K562 (cell line): Measurements from ENCODE around the gene KRT4. TPM values are rescaled to one million over a fixed set of nuclear protein-coding genes. Genes with fewer than 3 reads are reported as not detected.

ENCODE experiments used
- ATAC-seq: fragments of 200-7000 bp; cut with Tn5 transposase; 3 replicates; pipeline ENCODE4 v1.9.1; 2020; ENCODE audit warnings: moderate library complexity
- BruUV-seq: library from RNA; stranded (reverse); fragments of 400-500 nt; replicated peaks from 2 replicates; lab custom pipeline; 2021; lab: Mats Ljungman, UMichigan
- CTCF ChIA-PET: fragments of 300-600 bp; formaldehyde crosslinking; extraction: SDS; loops from one replicate; lab custom pipeline; 2021; ENCODE audit warnings: low intra/inter-chr PET ratio; lab: Yijun Ruan, JAX
- POLR2A ChIA-PET: fragments of 300-600, 350-650 bp; sonication (Branson Sonifier 250); formaldehyde crosslinking; extraction: SDS; loops from one replicate; lab custom pipeline; 2021; ENCODE audit warnings: antibody characterized with exemption, inconsistent platforms; lab: Yijun Ruan, JAX
- DNase-seq, 4 experiments: peaks; one replicate each; pipeline versions ENCODE4 v3.0.0 to v3.0.0-alpha.2; 2011 to 2018; ENCODE audit warnings: low spot score in 3 of 4, mixed read lengths in 3 of 4; ENCODE audit errors: extremely low read depth in 1 of 4
- FAIRE-seq: peaks from 2 replicates; lab custom pipeline; 2011; peaks lifted over from hg19 to GRCh38; lab: Jason Lieb, UNC
- H2AFZ ChIP-seq: 2 replicates; pipeline ENCODE4 v1.6.0; 2011; ENCODE audit warnings: low read depth, low read length, control low read depth, inconsistent platforms
- H3K27ac ChIP-seq: fragments of 200-600 bp; 3 replicates; pipeline ENCODE4 v1.8.0; 2011; ENCODE audit warnings: low read depth, mild to moderate bottlenecking, control low read depth, inconsistent platforms, low read length, moderate library complexity, mixed read lengths; ENCODE audit errors: extremely low read depth
- H3K27me3 ChIP-seq, 2 experiments: fragments of 300-600 bp in 1 of 2; 2 replicates in 1 of 2; 3 replicates in 1 of 2; pipeline versions ENCODE4 v1.6.0 to v1.8.0; 2011; ENCODE audit warnings: inconsistent platforms in 2 of 2, low read length in 2 of 2, mild to moderate bottlenecking in 1 of 2, mixed read lengths in 1 of 2, moderate library complexity in 1 of 2; ENCODE audit not compliant: control insufficient read depth in 2 of 2, insufficient read depth in 2 of 2
- H3K36me3 ChIP-seq: fragments of 300-600 bp; 3 replicates; pipeline ENCODE4 v1.8.0; 2011; ENCODE audit warnings: mild to moderate bottlenecking, low read length, inconsistent platforms; ENCODE audit not compliant: control insufficient read depth, insufficient read depth
- H3K4me1 ChIP-seq, 2 experiments: fragments of 200-600 bp in 1 of 2; replicated peaks in 1 of 2; 2 replicates in 1 of 2; 3 replicates in 1 of 2; pipeline versions ENCODE4 v1.5.1 to v1.8.0; 2011; ENCODE audit warnings: inconsistent platforms in 2 of 2, low read length in 2 of 2, mild to moderate bottlenecking in 1 of 2, mixed read lengths in 1 of 2, moderate library complexity in 1 of 2; ENCODE audit not compliant: control insufficient read depth in 2 of 2, insufficient read depth in 2 of 2
- H3K4me2 ChIP-seq: 2 replicates; pipeline ENCODE4 v1.6.1; 2011; ENCODE audit warnings: low read length, control low read depth, inconsistent platforms, mixed read lengths; ENCODE audit not compliant: insufficient read depth
- H3K4me3 ChIP-seq: fragments of 200-600 bp; sonication (generic), shearing (Covaris generic); 2 replicates; pipeline ENCODE4 v1.5.1; 2016; ENCODE audit warnings: control low read depth, inconsistent platforms
- H3K79me2 ChIP-seq: fragments of 200-600 bp; 3 replicates; pipeline ENCODE4 v1.8.0; 2011; ENCODE audit warnings: low read length, inconsistent platforms; ENCODE audit not compliant: control insufficient read depth, insufficient read depth
- H3K9ac ChIP-seq, 2 experiments: 2 replicates each; pipeline versions ENCODE4 v1.6.0 to v1.6.1; 2011; ENCODE audit warnings: low read depth in 2 of 2, low read length in 2 of 2, control low read depth in 1 of 2, inconsistent platforms in 1 of 2, mild to moderate bottlenecking in 1 of 2, mixed read lengths in 1 of 2; ENCODE audit not compliant: insufficient read depth in 1 of 2
- H3K9me1 ChIP-seq: one replicate; pipeline ENCODE4 v1.6.0; 2011; ENCODE audit warnings: inconsistent platforms, mild to moderate bottlenecking, low read length, moderate library complexity; ENCODE audit not compliant: control insufficient read depth, insufficient read depth
- H3K9me3 ChIP-seq: replicated peaks from 2 replicates; pipeline ENCODE4 v1.5.1; 2011; ENCODE audit warnings: low read depth, low read length, inconsistent platforms; ENCODE audit not compliant: control insufficient read depth, insufficient read depth
- H4K20me1 ChIP-seq: replicated peaks from 2 replicates; pipeline ENCODE4 v1.6.1; 2011; ENCODE audit warnings: low read length, inconsistent platforms, mixed read lengths; ENCODE audit not compliant: control insufficient read depth, insufficient read depth
- ARID3B ChIP-seq: fragments of 250-450 bp; sonication (Bioruptor Pico); IDR thresholded peaks from 2 replicates; pipeline ENCODE4 v1.4.0; 2020; ENCODE audit warnings: borderline replicate concordance
- ATF7 ChIP-seq: fragments of 450-650 bp; IDR thresholded peaks from 2 replicates; pipeline ENCODE4 v1.7.1; 2014; ENCODE audit warnings: mild to moderate bottlenecking, moderate library complexity
- CTBP1 ChIP-seq: fragments of 450-650 bp; IDR thresholded peaks from 2 replicates; pipeline ENCODE4 v1.6.1; 2016; ENCODE audit warnings: borderline replicate concordance
- DEAF1 ChIP-seq: fragments of 450-650 bp; formaldehyde crosslinking; IDR thresholded peaks from 2 replicates; pipeline ENCODE4 v1.4.0; 2020; ENCODE audit warnings: mild to moderate bottlenecking, moderate library complexity
- GTF2E2 ChIP-seq: fragments of 200-800 bp; sonication (Bioruptor generic); IDR thresholded peaks from 2 replicates; pipeline ENCODE4 v1.6.1; 2016; ENCODE audit warnings: missing genetic modification characterization, missing compliant biosample characterization
- KLF16 ChIP-seq: IDR thresholded peaks from 2 replicates; pipeline ENCODE4 v1.6.1; 2016; ENCODE audit warnings: antibody characterized with exemption
- MIER1 ChIP-seq: fragments of 450-650 bp; IDR thresholded peaks from 2 replicates; pipeline ENCODE4 v1.6.1; 2016; ENCODE audit warnings: antibody characterized with exemption, mild to moderate bottlenecking, low read depth
- MNT ChIP-seq, 2 experiments: fragments of 450-650 bp; conservative IDR thresholded peaks; 2 replicates each; pipeline ENCODE4 v1.6.1; 2017; ENCODE audit warnings: mild to moderate bottlenecking in 2 of 2, moderate library complexity in 2 of 2
- PHTF2 ChIP-seq: fragments of 250-450 bp; sonication (Bioruptor Pico); IDR thresholded peaks from 2 replicates; pipeline ENCODE4 v1.5.0; 2021; ENCODE audit warnings: mild to moderate bottlenecking
- USF1 ChIP-seq: sonication (generic); formaldehyde crosslinking; IDR thresholded peaks from 2 replicates; pipeline ENCODE4 v1.9.0; 2022; ENCODE audit warnings: mild to moderate bottlenecking, missing genetic modification reagents
- ZNF140 ChIP-seq: fragments of 250-450 bp; sonication (Bioruptor Pico); IDR thresholded peaks from 2 replicates; pipeline ENCODE4 v1.8.0; 2021; ENCODE audit warnings: moderate library complexity, mild to moderate bottlenecking, inconsistent platforms
- ZNF232 ChIP-seq: sonication (generic); formaldehyde crosslinking; IDR thresholded peaks from 2 replicates; pipeline ENCODE4 v1.8.0; 2022; ENCODE audit warnings: mild to moderate bottlenecking, missing genetic modification reagents
- ZNF589 ChIP-seq: fragments of 200-800 bp; sonication (Bioruptor generic); IDR thresholded peaks from 2 replicates; pipeline ENCODE4 v1.6.1; 2016; ENCODE audit warnings: low read depth, missing genetic modification characterization, missing compliant biosample characterization
- WGBS: fragments of 100-300 bp; shearing (Covaris generic); methylation state at CpG from one replicate; pipeline ENCODE4 v1.1.6; 2016; ENCODE audit warnings: low coverage, mixed read lengths; ENCODE audit not compliant: insufficient coverage; ENCODE audit errors: missing lambda C conversion rate; 5-methylcytosine and 5-hydroxymethylcytosine counted together
- in situ Hi-C: fragments of 300-500 bp; cut with MboI; formaldehyde crosslinking; loops from 4 replicates; pipeline ENCODE4 v1.15.0; 2018; ENCODE audit warnings: inconsistent platforms, mixed read lengths
- intact Hi-C: fragments of 100-400 bp; cut with micrococcal nuclease; formaldehyde crosslinking; loops from 2 replicates; pipeline ENCODE4 v1.14.2; 2022
- polyA plus RNA-seq, 8 experiments: library from polyadenylated mRNA; depleted of rRNA in 4 of 8; stranded (reverse) in 5 of 8; unstranded in 3 of 8; fragments of >200 nt; fragmentation: Nextera tagmentation in 2 of 8; fragmentation: Illumina TruSeq in 1 of 8; extraction: Ambion mirVana in 2 of 8; extraction: Trizol in 1 of 8; gene quantifications; 2 replicates each; pipeline versions ENCODE4 v1.2.1 to v1.2.3, GENCODE V29; 2011 to 2014; ENCODE audit warnings: inconsistent platforms in 1 of 8, missing spikeins in 1 of 8
- total RNA-seq, 7 experiments: library from RNA; depleted of rRNA in 6 of 7; stranded (reverse); fragments of >200 nt in 6 of 7; fragmentation: Illumina TruSeq in 2 of 7; extraction: Trizol in 2 of 7; gene quantifications; 2 replicates each; pipeline versions ENCODE4 v1.2.1 to v1.2.3, GENCODE V29; 2011 to 2021; ENCODE audit warnings: low replicate concordance in 1 of 7

The KRT4 gene
- total and polyA plus RNA-seq, 9 of the 15 experiments (the other 6 are each of a cell fraction or from before 2014, with no cell fraction given): not detected

- 11% methylated on average over 13 of the region's 16 CpGs for WGBS
- Histone ChIP-seq H4K20me1 (no peaks in the 10 kb centered on the region; the same call in 1 of the 2 replicates), H3K4me3 (no peak overlapping the region), H3K4me2 (no peak overlapping the region), H3K27ac (no peak overlapping the region), H3K9me1 (no peaks in the 10 kb centered on the region), H3K9me3 (no peaks in the 10 kb centered on the region), H3K79me2 (no peaks in the 10 kb centered on the region), H3K27me3 (peaks cover 25 to 84% of the 10 kb centered on the region in 2 experiments; a peak in 4 of 5 replicates), H2AFZ (no peak overlapping the region), H3K9ac (no peak overlapping the region; a peak in 1 of 4 replicates), H3K4me1 (no peaks in the 10 kb centered on the region; a peak in 2 of 5 replicates), H3K36me3 (no peaks in the 10 kb centered on the region)
- FAIRE-seq: no peak
- POLR2A ChIA-PET: interaction anchor here (1.3 kb wide), 1 partner anchor 9 kb away, joined by 3 read pairs; no protein-coding TSS in a partner anchor
- no TSS peak for BruUV-seq
- intact Hi-C loops (no loop called here), in situ Hi-C loops (no loop called here)
- ATAC-seq: no peak
- no peak for DNase-seq
- CTCF ChIA-PET: no interaction called here
- no peak for TF ChIP-seq PHTF2 (CRISPR knock-in tag)
- no peak for TF ChIP-seq CTBP1
- no peak for TF ChIP-seq USF1 (CRISPR knock-in tag)
- no peak for TF ChIP-seq ARID3B
- TF ChIP-seq ZNF232 (CRISPR knock-in tag): no peak
- no peak for TF ChIP-seq ATF7
- TF ChIP-seq ZNF589 (CRISPR knock-in tag): no peak
- TF ChIP-seq ZNF140 (CRISPR knock-in tag): no peak
- no peak for TF ChIP-seq GTF2E2
- TF ChIP-seq MIER1: no peak
- TF ChIP-seq KLF16: no peak
- no peak for TF ChIP-seq DEAF1
- TF ChIP-seq MNT (conservative IDR thresholded peaks at IDR 0.05): no peak
Observed at GRCh38 chr12:52822771-52823510, 9.0 kb upstream of the KRT4 start.
